ENCODE results near the gene AMDHD2.

GRCh38 chr16:2473446-2473926, 46.7 kb upstream of the AMDHD2 start:
- TF ChIP-seq CTCF (IDR thresholded peaks at IDR 0.05 in 4 of 5, conservative IDR thresholded peaks at IDR 0.05 in 1 of 5) (no peak), POLR2A (IDR thresholded peaks at IDR 0.05) (no peak)
